Measurements from ENCODE around the gene SYNJ1.
A peak's percentile ranks its signal among the peaks of the same experiment; 100 is the strongest.
"Not testable (repeated sequence)": the region's sequence is repeated elsewhere in the genome, so short reads cannot be mapped to it uniquely, and the experiment has no call there.

The SYNJ1 gene

GRCh38 chr21:32727687-32728455, at the start of gene SYNJ1:
TSS of gene SYNJ1 (minus strand) at chr21:32728013. CDS start at chr21:32726895, 1,118 bp downstream.
- peak; percentile 98 for DNase-seq (ENCODE audit: low spot score)

GRCh38 chr21:32777269-32777668, 49.5 kb upstream of the SYNJ1 start:
- no peak for DNase-seq (ENCODE audit: low spot score)

GRCh38 chr21:32776743-32777142, 48.9 kb upstream of the SYNJ1 start:
- no peak for DNase-seq (ENCODE audit: low spot score)

- DNase-seq (ENCODE audit: low spot score): not testable (repeated sequence)
Measured at GRCh38 chr21:32773048-32773344, 45.2 kb upstream of the SYNJ1 start.

- no peak for DNase-seq (ENCODE audit: low spot score)
Measured at GRCh38 chr21:32772281-32773047, 44.7 kb upstream of the SYNJ1 start.

GRCh38 chr21:32770871-32771523, 43.2 kb upstream of the SYNJ1 start:
- DNase-seq (ENCODE audit: low spot score): peak; percentile 80

GRCh38 chr21:32768530-32768929, 40.7 kb upstream of the SYNJ1 start:
- DNase-seq (ENCODE audit: low spot score): no peak

- peak; percentile 47 for DNase-seq (ENCODE audit: low spot score)
Measured at GRCh38 chr21:32765058-32765457, 37.2 kb upstream of the SYNJ1 start.

- DNase-seq (ENCODE audit: low spot score): no peak
Measured at GRCh38 chr21:32764186-32764585, 36.4 kb upstream of the SYNJ1 start.

GRCh38 chr21:32757804-32758203, 30.0 kb upstream of the SYNJ1 start:
- DNase-seq (ENCODE audit: low spot score): no peak

- no peak for DNase-seq (ENCODE audit: low spot score)
Measured at GRCh38 chr21:32756096-32756495, 28.3 kb upstream of the SYNJ1 start.

GRCh38 chr21:32753818-32754585, 26.2 kb upstream of the SYNJ1 start:
- no peak for DNase-seq (ENCODE audit: low spot score)

- DNase-seq (ENCODE audit: low spot score): no peak
Measured at GRCh38 chr21:32750405-32750804, 22.6 kb upstream of the SYNJ1 start.

GRCh38 chr21:32749662-32750061, 21.8 kb upstream of the SYNJ1 start:
- no peak for DNase-seq (ENCODE audit: low spot score)

- DNase-seq (ENCODE audit: low spot score): no peak
Measured at GRCh38 chr21:32748529-32748928, 20.7 kb upstream of the SYNJ1 start.

GRCh38 chr21:32747396-32747795, 19.6 kb upstream of the SYNJ1 start:
- DNase-seq (ENCODE audit: low spot score): no peak

- not testable (repeated sequence) for DNase-seq (ENCODE audit: low spot score)
Measured at GRCh38 chr21:32746711-32747110, 18.9 kb upstream of the SYNJ1 start.

GRCh38 chr21:32742396-32742795, 14.6 kb upstream of the SYNJ1 start:
- DNase-seq (ENCODE audit: low spot score): no peak

- no peak for DNase-seq (ENCODE audit: low spot score)
Measured at GRCh38 chr21:32741336-32741735, 13.5 kb upstream of the SYNJ1 start.

- DNase-seq (ENCODE audit: low spot score): no peak
Measured at GRCh38 chr21:32739946-32740345, 12.1 kb upstream of the SYNJ1 start.

GRCh38 chr21:32736083-32736482, 8.3 kb upstream of the SYNJ1 start:
- not testable (repeated sequence) for DNase-seq (ENCODE audit: low spot score)

- DNase-seq (ENCODE audit: low spot score): no peak
Measured at GRCh38 chr21:32735524-32735923, 7.7 kb upstream of the SYNJ1 start.
